22Rv1 (cell line): ENCODE measurements around the gene MUC2.

Experiments used
- CTCF ChIP-seq: fragments of 450-650 bp; IDR thresholded peaks from 2 replicates; pipeline ENCODE4 v1.5.1; 2017; ENCODE audit warnings: mild to moderate bottlenecking
- ZFX ChIP-seq: fragments of 450-650 bp; IDR thresholded peaks from 2 replicates; pipeline ENCODE4 v1.6.1; 2017; ENCODE audit warnings: antibody characterized with exemption, borderline replicate concordance

- TF ChIP-seq CTCF (no peak), ZFX (no peak)
These were observed 20.2 kb upstream of the MUC2 start for GRCh38 chr11:1054143-1055108.
